Tongue (tissue), 2 donors: Measurements from ENCODE around the gene SRRD. TPM values are rescaled to one million over a fixed set of nuclear protein-coding genes. Genes with fewer than 3 reads are reported as not detected.
A peak's percentile ranks its signal among the peaks of the same experiment; 100 is the strongest.

Experiments used
- DNase-seq: peaks from one replicate; pipeline ENCODE4 v3.0.0-alpha.2; 2015
- total RNA-seq: library from RNA; depleted of rRNA; stranded (reverse); fragments of >200 nt; gene quantifications from one replicate; pipeline ENCODE4 v1.2.3, GENCODE V29; 2014

SRRD gene
- total RNA-seq, 1 donor from 2014 or later, result 16.5 TPM

- DNase-seq, result peak; percentile 74
Observed at GRCh38 chr22:26453216-26453615, 30.5 kb upstream of the SRRD start.

DNA sequence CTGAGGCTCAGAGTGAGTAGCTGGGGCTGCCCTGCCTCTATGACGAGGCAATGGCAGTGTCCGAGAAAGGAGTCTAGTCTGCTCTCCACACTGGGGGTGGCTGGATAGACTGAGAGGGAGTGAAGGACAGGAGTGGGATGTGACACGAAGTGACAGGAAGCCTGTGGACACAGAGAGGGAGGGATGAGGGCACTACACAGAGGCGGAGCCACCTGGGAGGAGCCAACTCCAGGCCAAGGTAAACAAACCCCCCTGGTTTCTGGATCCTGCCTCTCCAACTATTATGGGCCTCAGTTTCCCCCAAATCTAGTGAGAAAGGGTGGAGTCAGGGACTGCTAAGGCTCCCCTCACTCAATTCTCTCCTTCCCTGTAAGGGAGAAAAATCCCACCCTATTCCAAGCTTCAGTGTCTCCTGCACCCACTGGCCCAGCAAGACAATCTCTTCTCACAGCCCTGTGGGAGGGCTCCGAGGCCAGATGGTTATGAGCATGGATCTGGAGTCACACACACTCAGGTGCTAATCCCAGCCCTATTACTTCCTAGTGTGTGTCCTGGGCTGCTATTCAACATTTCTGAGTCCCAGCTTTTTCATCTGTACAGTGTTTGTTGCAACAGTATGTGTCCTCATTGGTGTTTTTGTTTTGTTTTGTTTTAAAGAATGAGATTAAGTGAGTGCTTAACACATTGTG, 29.7 kb upstream of the SRRD start:
- no peak for DNase-seq

GRCh38 chr22:26457661-26458272, 25.9 kb upstream of the SRRD start:
- DNase-seq, result no peak

- no peak for DNase-seq
Observed at GRCh38 chr22:26460202-26460601, 23.5 kb upstream of the SRRD start.

DNA sequence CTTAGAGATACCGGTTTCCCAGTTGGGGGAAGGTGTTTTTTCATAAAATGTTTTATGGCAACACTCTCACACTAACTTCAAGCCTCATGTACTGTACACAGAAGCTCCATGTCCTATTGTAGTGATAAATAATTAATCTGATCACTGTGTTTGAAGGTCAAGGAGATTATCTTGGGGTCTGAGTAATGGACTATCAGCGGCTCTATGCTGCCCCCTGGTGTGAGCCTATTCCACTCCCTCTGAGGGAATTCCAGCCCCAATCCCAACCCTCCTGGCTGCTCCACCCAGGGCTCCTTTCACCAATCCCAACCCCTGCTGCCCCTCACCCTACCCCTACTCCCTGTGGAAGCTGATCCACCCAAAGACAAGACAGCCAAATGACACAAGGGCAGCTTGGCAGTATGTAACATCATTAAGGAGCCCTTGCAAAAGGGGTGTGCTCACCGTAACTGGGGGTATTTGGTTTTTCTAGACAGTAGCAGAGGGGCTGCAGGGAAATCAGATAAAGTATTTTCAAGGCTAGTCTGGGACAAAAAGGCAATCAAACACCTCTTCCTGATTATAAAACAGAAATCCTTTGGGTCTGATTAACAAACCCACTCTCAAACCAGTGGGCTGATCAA, 22.4 kb upstream of the SRRD start:
- DNase-seq, result peak; percentile 73

DNA sequence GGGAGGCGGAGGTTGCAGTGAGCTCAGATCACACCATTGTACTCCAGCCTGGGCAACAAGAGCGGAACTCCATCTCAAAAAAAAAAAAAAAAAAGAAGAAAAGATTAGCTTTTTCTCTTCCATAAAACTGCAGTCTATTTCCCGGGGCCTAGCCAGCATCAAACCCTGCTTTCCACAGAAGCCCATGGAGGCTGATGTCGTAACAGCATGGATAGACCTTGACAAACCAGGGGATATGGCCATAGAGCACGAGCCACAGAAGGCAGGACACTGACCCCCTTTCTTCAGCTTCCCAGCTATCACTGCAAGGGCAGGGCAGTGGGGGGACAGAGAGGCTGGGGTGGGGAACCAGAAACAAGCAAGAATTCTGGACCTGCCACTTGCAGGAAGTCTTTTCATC, 21.6 kb upstream of the SRRD start:
- DNase-seq, result no peak

- no peak for DNase-seq
Observed at GRCh38 chr22:26462641-26463040, 21.0 kb upstream of the SRRD start.

DNA sequence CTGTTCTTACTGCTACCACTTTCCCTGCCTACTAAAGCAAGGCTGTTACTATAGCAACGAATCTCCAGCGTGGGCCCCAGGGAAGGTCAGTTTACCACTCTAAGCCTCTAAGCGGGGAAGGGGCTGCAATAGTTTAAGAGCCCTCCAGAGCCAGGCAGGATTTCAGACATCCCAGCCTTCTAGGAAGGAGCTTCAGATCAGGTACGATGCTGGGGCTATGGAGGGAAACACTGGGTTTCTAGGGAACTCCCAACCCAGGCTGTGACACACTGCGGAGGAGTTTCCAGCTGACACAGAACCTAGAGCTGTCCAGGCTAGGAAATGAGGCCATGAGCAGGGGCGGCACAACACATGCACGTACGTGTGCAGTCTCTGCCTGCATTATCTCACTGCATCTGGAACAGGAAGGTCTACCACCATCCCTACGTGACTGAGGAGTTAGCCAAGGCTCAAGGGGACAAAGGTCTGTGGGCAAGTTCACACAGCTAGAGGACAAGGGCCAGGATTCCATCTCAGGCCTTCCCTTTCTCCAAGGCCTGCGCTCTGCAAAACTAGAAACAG, 20.5 kb upstream of the SRRD start:
- peak; percentile 45 for DNase-seq

GRCh38 chr22:26463688-26464087, 20.0 kb upstream of the SRRD start:
- DNase-seq, result no peak

- no peak for DNase-seq
Observed at GRCh38 chr22:26464312-26464711, 19.4 kb upstream of the SRRD start.

GRCh38 chr22:26466196-26466595, 17.5 kb upstream of the SRRD start:
- no peak for DNase-seq

- DNase-seq, result no peak
Observed at GRCh38 chr22:26470807-26471206, 12.9 kb upstream of the SRRD start.

DNA sequence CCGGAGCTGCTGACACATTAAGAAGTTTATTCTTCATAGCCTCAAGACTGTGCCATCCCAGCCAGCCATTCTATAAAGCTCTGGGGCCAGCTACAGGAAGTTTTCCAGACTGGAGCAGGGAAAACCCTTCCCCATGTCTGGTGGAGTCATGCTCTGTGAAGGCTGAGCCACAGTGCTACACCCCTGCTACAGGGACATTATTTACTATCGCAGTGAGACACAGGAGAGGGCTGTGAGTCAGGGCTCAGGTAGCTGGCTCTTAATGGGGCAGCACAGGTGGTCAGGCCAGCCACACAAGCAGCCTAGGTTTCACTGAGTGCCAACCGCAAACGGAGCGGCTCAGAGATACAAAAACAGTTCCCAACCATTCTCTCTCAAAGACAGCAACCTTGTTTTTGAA, 12.2 kb upstream of the SRRD start:
- no peak for DNase-seq

DNA sequence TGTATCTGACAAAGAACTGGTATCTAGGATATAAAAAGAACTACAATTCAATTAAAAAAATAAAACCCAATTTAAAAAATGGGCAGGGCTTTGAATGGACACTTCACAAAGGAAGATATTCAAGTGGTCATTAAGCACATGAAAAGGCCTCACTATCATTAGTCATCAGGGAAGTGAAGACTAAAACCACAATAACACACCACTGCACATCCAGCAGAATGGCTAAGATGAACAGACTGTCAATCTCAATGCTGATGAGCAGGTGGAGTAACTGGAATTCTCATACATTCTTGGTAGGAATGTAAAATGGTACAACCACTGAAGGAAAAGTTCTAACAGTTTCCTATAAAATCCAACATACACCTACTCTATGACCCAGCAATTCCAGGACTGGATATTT, 9.0 kb upstream of the SRRD start:
- DNase-seq, result no peak

DNA sequence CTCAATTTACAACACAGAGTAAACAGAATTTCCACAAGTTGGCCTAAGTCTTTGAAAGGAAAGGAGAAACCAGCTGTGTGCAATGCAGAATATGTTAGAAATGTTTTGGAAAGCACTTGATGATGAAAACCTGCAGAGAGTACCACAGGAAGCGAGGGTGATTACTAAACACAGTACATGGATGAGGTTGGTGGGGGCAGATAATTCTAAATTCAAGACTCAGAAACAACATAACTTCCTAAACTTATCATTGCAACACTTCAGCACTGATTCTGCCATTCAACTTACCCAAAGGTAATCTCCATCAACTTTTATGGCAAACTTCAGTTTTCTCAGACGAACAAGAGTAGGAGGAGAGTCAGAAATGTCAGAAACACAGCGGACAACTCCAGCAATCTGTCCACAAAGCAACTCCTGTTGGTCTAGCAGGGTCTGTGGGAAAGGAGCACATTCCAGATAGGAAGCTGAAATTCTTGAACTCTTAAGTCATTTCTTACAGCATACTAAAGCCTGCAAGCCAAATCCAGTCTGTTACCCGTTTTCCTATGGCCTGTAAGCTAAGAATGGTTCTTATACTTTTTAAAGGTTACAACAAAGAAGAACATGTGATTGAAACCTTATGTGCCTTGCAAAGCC, 6.9 kb upstream of the SRRD start:
- no peak for DNase-seq

DNA sequence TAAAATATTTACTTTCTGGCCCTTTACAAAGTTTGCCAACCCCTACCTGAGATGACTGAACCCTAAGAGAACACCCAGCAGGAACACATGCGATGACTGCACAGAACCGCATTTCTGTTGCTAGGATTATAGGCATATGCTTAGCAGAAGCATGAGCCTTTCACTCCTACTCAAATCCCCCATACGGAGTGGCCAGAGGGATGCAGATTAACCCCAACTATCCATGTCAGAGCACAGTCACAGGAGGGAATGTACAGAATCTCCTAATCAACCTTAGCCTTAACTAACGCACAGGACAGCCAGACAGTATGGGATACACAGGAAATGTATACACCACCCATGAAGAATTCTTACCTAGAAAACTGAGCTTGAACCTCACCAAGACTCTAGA, 6.3 kb upstream of the SRRD start:
- DNase-seq, result no peak

- no peak for DNase-seq
Observed at GRCh38 chr22:26479043-26479791, 4.5 kb upstream of the SRRD start.

DNA sequence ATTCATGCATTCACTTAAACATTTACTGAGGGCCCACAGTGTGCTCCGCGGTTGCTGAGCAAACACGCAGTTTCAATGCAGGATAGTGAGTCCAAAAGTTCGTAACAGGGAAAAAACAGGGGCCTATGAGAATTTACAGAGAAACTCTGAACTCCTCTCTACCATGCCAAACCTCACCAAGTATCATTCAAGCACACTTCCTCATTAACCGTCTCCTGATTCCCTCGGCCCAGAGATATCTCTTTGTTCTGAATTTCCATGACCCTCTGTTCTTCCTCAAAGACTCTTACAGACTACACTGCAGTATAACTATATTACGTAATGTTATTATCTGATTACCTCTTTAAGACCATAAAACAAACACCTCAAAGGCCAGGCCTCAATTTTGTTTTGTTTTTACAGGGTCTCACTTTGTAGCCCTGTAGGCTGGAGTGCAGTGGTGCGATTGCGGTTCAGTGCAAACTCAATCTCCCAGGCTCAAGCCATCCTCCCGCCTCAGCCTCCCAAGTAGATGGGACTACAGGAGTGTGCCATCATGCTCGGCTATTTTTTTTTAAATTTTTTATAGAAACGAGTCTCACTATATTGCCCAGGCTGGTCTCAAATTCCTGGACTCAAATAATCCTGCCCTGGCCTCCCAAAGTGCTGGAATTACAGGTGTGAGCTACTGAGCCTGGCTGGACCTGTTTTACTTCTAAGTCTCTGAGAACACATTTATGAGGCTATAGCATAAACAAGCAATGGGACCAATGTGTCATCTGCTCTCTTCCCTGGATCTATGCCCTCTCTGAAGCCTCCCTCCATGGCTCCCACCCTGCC, 3.7 kb upstream of the SRRD start:
- no peak for DNase-seq

- DNase-seq, result no peak
Observed at GRCh38 chr22:26480611-26480932, 3.1 kb upstream of the SRRD start.

GRCh38 chr22:26481112-26481693, 2.5 kb upstream of the SRRD start:
- DNase-seq, result no peak

DNA sequence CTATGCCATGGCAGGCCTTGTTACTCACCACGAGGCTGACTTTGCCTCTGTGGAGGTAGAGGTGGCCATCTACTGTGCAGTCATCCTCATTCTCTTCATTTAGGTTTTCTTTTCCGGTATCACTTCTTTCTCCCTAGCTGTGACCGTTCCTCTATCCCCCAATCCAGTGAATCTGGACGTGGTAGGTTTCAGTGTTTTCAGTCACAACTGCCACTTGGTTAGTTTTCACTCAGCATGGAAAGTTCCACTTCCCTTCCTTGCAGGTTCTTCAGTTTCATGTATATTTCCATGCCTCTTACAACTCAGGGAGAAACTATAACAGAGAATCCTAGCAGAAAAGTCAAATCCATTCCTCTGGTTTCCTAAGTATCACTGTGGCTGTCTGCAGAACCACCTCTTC, 2.0 kb upstream of the SRRD start:
- DNase-seq, result no peak
